Right cardiac atrium (tissue), 5 donors: Measurements from ENCODE around the gene POLR2L. TPM values are rescaled to one million over a fixed set of nuclear protein-coding genes. Genes with fewer than 3 reads are reported as not detected.

ENCODE experiments used
- ATAC-seq, 2 donors: fragments of 200-7000 bp; cut with Tn5 transposase; one replicate each; pipeline versions ENCODE4 v1.8.0 to v1.9.1; 2020; ENCODE audit warnings: moderate library complexity in 2 of 2, mild to moderate bottlenecking in 1 of 2
- DNase-seq, 3 donors: peaks; one replicate each; pipeline ENCODE4 v3.0.0-alpha.2; 2020
- H3K27ac ChIP-seq: one replicate; pipeline ENCODE4 v1.5.1; 2013; ENCODE audit warnings: mild to moderate bottlenecking, low read length, control low read depth, moderate library complexity
- H3K27me3 ChIP-seq: one replicate; pipeline ENCODE4 v1.6.1; 2013; ENCODE audit not compliant: control insufficient read depth, insufficient read depth
- H3K4me1 ChIP-seq: one replicate; pipeline ENCODE4 v1.6.1; 2013; ENCODE audit warnings: low read length; ENCODE audit not compliant: control insufficient read depth, insufficient read depth
- H3K4me3 ChIP-seq: one replicate; pipeline ENCODE4 v1.5.1; 2013; ENCODE audit warnings: low read length, control low read depth
- H3K9me3 ChIP-seq: one replicate; pipeline ENCODE4 v1.6.1; 2013; ENCODE audit warnings: low read length; ENCODE audit not compliant: control insufficient read depth
- WGBS: extraction: QIAGEN DNeasy Blood & Tissue Kit; methylation state at CpG from one replicate; pipeline ENCODE4 v1.1.7; 2013; 5-methylcytosine and 5-hydroxymethylcytosine counted together
- intact Hi-C, 4 donors: fragments of 100-400 bp; cut with DNase I; formaldehyde crosslinking; loops; one replicate each; pipeline versions ENCODE4 v1.11.0 to v1.14.0; 2022 to 2023
- polyA plus RNA-seq: library from polyadenylated mRNA; stranded (reverse); fragments of 200-250 nt; gene quantifications from one replicate; pipeline ENCODE4 v1.2.3, GENCODE V29; 2013
- total RNA-seq, 4 donors: library from RNA; stranded (reverse); fragmentation: NEBNext Ultra II Directional; extraction: Animal tissue kit (Norgen Biotek cat#: 25700); gene quantifications; one replicate each; pipeline ENCODE4 v1.2.1, GENCODE V29; 2021
- donor health status: healthy with polysubstance abuse.
- donor health status: DM: no; HTN: yes; CAD: no.
- donor health status: DM: no; HTN: no; CAD: no.
- donor health status: DM: no; HTN: yes; CAD: no; lungs with severe emphysema.
- donor health status: DM: yes; HTN: yes; CAD: no.

The POLR2L gene
- total and polyA plus RNA-seq, 5 donors: 147 to 278 (median 220) TPM

DNA sequence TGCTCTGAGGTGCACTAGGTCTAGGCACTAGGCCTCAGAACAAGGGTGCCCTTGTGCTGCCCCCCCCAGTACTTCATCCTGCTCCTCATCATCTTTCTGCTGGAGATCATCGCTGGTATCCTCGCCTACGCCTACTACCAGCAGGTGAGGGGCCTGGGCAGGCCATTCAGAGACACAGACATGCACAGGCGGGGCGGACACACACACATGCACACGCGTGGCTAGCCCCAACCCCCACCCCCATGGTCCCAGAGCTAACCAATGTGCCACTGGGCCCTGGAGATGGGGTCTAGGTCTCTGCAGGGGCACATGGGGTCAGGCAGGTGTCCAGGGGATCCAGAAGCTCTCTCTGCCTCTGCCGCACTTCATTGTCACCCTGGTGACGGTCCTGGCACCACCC lies 5.6 kb downstream of the POLR2L start:
- no peak for ATAC-seq

GRCh38 chr11:836274-836673 lies 6.1 kb downstream of the POLR2L start:
- Histone ChIP-seq H3K27ac (no peak overlapping the region), H3K9me3 (no peaks in the 10 kb centered on the region), H3K27me3 (no peaks in the 10 kb centered on the region), H3K4me3 (no peak overlapping the region), H3K4me1 (peaks cover 12% of the 10 kb centered on the region)
- DNase-seq (no peak), ATAC-seq (no peak)
- intact Hi-C loops: no loop called here
- WGBS: 89% methylated on average over 14 of the region's 14 CpGs

More for the DNA sequence above, 5.6 kb downstream of the POLR2L start:
- DNase-seq: no peak
- Histone ChIP-seq H3K4me3 (no peak overlapping the region), H3K4me1 (peaks cover 12% of the 10 kb centered on the region), H3K27me3 (no peaks in the 10 kb centered on the region), H3K27ac (no peak overlapping the region), H3K9me3 (no peaks in the 10 kb centered on the region)
- intact Hi-C loops: no loop called here
- WGBS: 87% methylated on average over 9 of the region's 9 CpGs

- intact Hi-C loops: no loop called here
- Histone ChIP-seq H3K27me3 (no peaks in the 10 kb centered on the region), H3K4me3 (no peak overlapping the region), H3K9me3 (no peaks in the 10 kb centered on the region), H3K27ac (peak overlapping the region; percentile 93), H3K4me1 (peaks cover 8% of the 10 kb centered on the region)
- WGBS: 26% methylated on average over 31 of the region's 31 CpGs
- peak; percentile 81 to 92 (median 85) for DNase-seq
- peak; percentile 33 to 36 for ATAC-seq
Measured at GRCh38 chr11:834371-835316, 7.7 kb downstream of the POLR2L start.

GRCh38 chr11:833849-834311 lies 8.4 kb downstream of the POLR2L start:
- Histone ChIP-seq H3K4me3 (peak overlapping the region; percentile 71), H3K27ac (peak overlapping the region; percentile 93), H3K9me3 (no peaks in the 10 kb centered on the region), H3K4me1 (peaks cover 9% of the 10 kb centered on the region), H3K27me3 (no peaks in the 10 kb centered on the region)
- WGBS: 46% methylated on average over 9 of the region's 9 CpGs
- intact Hi-C loops: no loop called here
- ATAC-seq (no peak), DNase-seq (peak in 1 of 3 donors; percentile 69)

DNA sequence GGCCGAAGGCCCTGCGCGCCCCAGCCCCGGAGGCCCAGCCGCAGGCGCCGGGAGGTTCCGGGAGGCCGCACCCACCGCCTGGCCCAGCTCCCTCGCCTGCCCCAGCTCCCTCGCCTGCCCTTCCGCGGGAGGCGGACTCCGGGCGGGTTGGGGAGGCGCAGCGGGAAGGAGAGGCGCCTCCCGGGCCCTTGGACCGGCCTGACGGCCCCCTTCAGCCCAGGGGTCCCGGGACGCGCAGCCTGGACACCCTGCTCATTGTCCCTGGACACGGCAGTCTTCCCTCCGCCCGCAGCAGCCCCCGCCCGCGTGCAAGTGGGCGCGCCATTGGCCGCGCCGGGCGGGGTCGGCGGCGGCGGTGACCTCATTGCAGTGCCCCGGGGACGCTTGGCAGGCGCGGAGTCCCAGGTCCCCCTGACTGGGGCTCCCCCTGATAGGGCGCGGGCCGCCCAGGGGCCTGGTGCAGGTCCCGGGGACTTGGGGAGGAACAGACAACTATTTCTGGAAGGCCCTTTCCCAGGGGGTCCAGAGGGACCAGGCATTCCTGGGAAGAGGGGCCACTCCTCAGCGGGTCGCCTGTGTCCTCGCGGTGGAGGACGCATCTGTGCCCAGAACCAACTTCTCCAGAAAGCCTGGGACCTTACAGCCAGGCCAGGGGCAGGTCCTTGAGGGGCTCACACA lies 9.1 kb downstream of the POLR2L start:
- intact Hi-C loops: no loop called here
- H3K27ac ChIP-seq: peak overlapping the region; percentile 93
- peak; percentile 81 to 89 (median 87) for DNase-seq
- no peaks in the 10 kb centered on the region for H3K9me3 ChIP-seq
- H3K27me3 ChIP-seq: no peaks in the 10 kb centered on the region
- peaks cover 9% of the 10 kb centered on the region for H3K4me1 ChIP-seq
- H3K4me3 ChIP-seq: peak overlapping the region; percentile 71
- WGBS: under 1% methylated on average over 53 of the region's 55 CpGs
- peak; percentile 17 to 33 for ATAC-seq

GRCh38 chr11:832529-833113 lies 9.7 kb downstream of the POLR2L start, which contains the start of gene CD151:
CD151 (plus strand) TSS chr11:832952; CDS start chr11:836070, 3,118 bp downstream.
- no peaks in the 10 kb centered on the region for H3K27me3 ChIP-seq
- no peaks in the 10 kb centered on the region for H3K9me3 ChIP-seq
- 1% methylated on average over 67 of the region's 67 CpGs for WGBS
- peaks cover 9% of the 10 kb centered on the region for H3K4me1 ChIP-seq
- H3K4me3 ChIP-seq: peak within 1 kb of the TSS; percentile 71
- intact Hi-C loops: no loop called here
- peak within 1 kb of the TSS; percentile 93 for H3K27ac ChIP-seq
- DNase-seq (peak in 2 of 3 donors; percentile 83 to 86), ATAC-seq (peak; percentile 16 to 32)

DNA sequence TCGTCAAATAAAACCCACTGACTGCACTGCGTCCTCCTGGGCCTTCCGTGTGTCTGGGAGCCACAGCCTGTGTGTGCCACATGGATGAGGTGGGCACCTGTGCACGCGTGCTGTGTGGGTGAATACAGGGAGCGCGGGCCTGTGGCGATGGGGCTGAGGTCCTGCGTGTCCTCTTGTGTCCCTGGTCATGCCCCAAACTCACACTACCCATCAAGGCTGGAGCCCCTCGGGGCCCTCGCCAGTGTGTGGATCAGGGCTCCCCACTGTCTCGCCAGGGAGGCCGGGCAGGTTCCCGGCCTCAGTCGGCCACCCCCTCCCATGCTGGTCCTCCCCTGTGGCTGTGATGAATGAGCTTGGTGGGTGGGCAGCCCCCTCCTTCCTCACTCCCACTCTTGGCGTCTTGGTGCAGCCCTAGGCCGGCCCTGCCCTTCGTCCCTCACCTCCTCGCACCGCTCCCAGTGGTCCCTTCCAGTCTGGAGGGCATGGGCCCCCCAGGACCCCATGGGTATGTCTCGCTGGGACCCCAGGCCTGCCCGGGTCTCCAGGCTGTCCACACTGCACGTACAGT lies 10.3 kb downstream of the POLR2L start:
- Histone ChIP-seq H3K27me3 (no peaks in the 10 kb centered on the region), H3K9me3 (no peaks in the 10 kb centered on the region), H3K27ac (peak overlapping the region; percentile 37), H3K4me1 (peaks cover 9% of the 10 kb centered on the region), H3K4me3 (peak overlapping the region; percentile 71)
- DNase-seq (peak in 2 of 3 donors; percentile 60 to 69), ATAC-seq (no peak)
- 70% methylated on average over 23 of the region's 23 CpGs for WGBS
- intact Hi-C loops: no loop called here

- Histone ChIP-seq H3K4me1 (peaks cover 9% of the 10 kb centered on the region), H3K9me3 (no peaks in the 10 kb centered on the region), H3K27me3 (no peaks in the 10 kb centered on the region), H3K27ac (no peak overlapping the region), H3K4me3 (no peak overlapping the region)
- ATAC-seq (no peak), DNase-seq (peak in 2 of 3 donors; percentile 69 to 72)
- intact Hi-C loops: no loop called here
- WGBS: 67% methylated on average over 31 of the region's 31 CpGs
Measured at GRCh38 chr11:831118-831864, 11.0 kb downstream of the POLR2L start.

- H3K27me3 ChIP-seq: no peaks in the 10 kb centered on the region
- intact Hi-C loops: no loop called here
Measured at GRCh38 chr11:830295-831117, 11.8 kb downstream of the POLR2L start.

More at GRCh38 chr11:830295-831117, 11.8 kb downstream of the POLR2L start:
- WGBS: 8% methylated on average over 78 of the region's 78 CpGs
- DNase-seq (peak; percentile 81 to 93 (median 92)), ATAC-seq (peak; percentile 56 to 62)
- H3K9me3 ChIP-seq: no peaks in the 10 kb centered on the region
- peak overlapping the region; percentile 29 for H3K4me3 ChIP-seq
- H3K27ac ChIP-seq: no peak overlapping the region
- H3K4me1 ChIP-seq: peaks cover 9% of the 10 kb centered on the region
